GM12878 (cell line): ENCODE results near the gene CBFA2T3. TPM values are rescaled to one million over a fixed set of nuclear protein-coding genes. Genes with fewer than 3 reads are reported as not detected.
A peak's percentile ranks its signal among the peaks of the same experiment; 100 is the strongest.

ENCODE experiments used
- ATAC-seq: fragments of 200-7000 bp; cut with Tn5 transposase; 3 replicates; pipeline ENCODE4 v1.9.1; 2020; ENCODE audit warnings: mild to moderate bottlenecking, moderate library complexity
- BruUV-seq: library from RNA; stranded (reverse); fragments of 400-500 nt; replicated peaks from 2 replicates; lab custom pipeline; 2021; lab: Mats Ljungman, UMichigan
- CTCF ChIA-PET: fragments of 300-600 bp; sonication (Branson Sonifier 250); formaldehyde crosslinking; extraction: SDS; loops from one replicate; lab custom pipeline; 2021; ENCODE audit warnings: inconsistent platforms; lab: Yijun Ruan, JAX
- POLR2A ChIA-PET: fragments of 350-600 bp; formaldehyde crosslinking; extraction: SDS; loops from one replicate; lab custom pipeline; 2021; ENCODE audit warnings: inconsistent platforms; lab: Charles Lee
- RAD21 ChIA-PET: fragments of 300-600 bp; sonication (Branson Sonifier 250); formaldehyde crosslinking; loops from one replicate; lab custom pipeline; 2023; ENCODE audit warnings: antibody characterized with exemption; ENCODE audit not compliant: unreplicated experiment; lab: Charles Lee
- SMC1A ChIA-PET: fragments of 300-600 bp; sonication (Branson Sonifier 250); formaldehyde crosslinking; loops from one replicate; lab custom pipeline; 2023; ENCODE audit not compliant: unreplicated experiment, uncharacterized antibody; lab: Charles Lee
- DNase-seq: peaks from one replicate; pipeline ENCODE4 v3.0.0-alpha.2; 2011; ENCODE audit warnings: low read depth, low spot score
- FAIRE-seq: peaks from 3 replicates; lab custom pipeline; 2011; peaks lifted over from hg19 to GRCh38; lab: Jason Lieb, UNC
- H2AFZ ChIP-seq: 2 replicates; pipeline ENCODE4 v1.6.0; 2011; ENCODE audit warnings: low read depth, low read length, control low read depth; ENCODE audit not compliant: control insufficient read depth
- H3K27ac ChIP-seq: 2 replicates; pipeline ENCODE4 v1.5.1; 2011; ENCODE audit warnings: control low read depth; ENCODE audit not compliant: control insufficient read depth, insufficient read depth
- H3K27me3 ChIP-seq, 2 experiments: replicated peaks in 1 of 2; 2 replicates each; pipeline versions ENCODE4 v1.6.0 to v1.6.1; 2011; ENCODE audit warnings: low read length in 1 of 2; ENCODE audit not compliant: control insufficient read depth in 2 of 2, insufficient read depth in 2 of 2
- H3K36me3 ChIP-seq, 2 experiments: 2 replicates each; pipeline ENCODE4 v1.5.1; 2011; ENCODE audit warnings: low read length in 1 of 2; ENCODE audit not compliant: control insufficient read depth in 2 of 2, insufficient read depth in 2 of 2
- H3K4me1 ChIP-seq: 2 replicates; pipeline ENCODE4 v1.6.1; 2011; ENCODE audit warnings: mild to moderate bottlenecking, low read length, moderate library complexity, mixed read lengths; ENCODE audit not compliant: control insufficient read depth, insufficient read depth
- H3K4me2 ChIP-seq: 2 replicates; pipeline ENCODE4 v1.6.0; 2011; ENCODE audit warnings: control low read depth; ENCODE audit not compliant: control insufficient read depth, insufficient read depth
- H3K4me3 ChIP-seq: fragments of 200-600 bp; sonication (generic); 2 replicates; pipeline ENCODE4 v1.5.1; 2016
- H3K79me2 ChIP-seq: 2 replicates; pipeline ENCODE4 v1.6.0; 2011; ENCODE audit warnings: low read length; ENCODE audit not compliant: control insufficient read depth, insufficient read depth
- H3K9ac ChIP-seq: 2 replicates; pipeline ENCODE4 v1.8.0; 2011; ENCODE audit warnings: low read length, control low read depth, mixed read lengths; ENCODE audit not compliant: control insufficient read depth, insufficient read depth
- H3K9me3 ChIP-seq: replicated peaks from 3 replicates; pipeline ENCODE4 v1.5.1; 2011; ENCODE audit warnings: mild to moderate bottlenecking, low read length; ENCODE audit not compliant: control insufficient read depth, insufficient read depth
- H4K20me1 ChIP-seq: 2 replicates; pipeline ENCODE4 v1.6.0; 2011; ENCODE audit not compliant: control insufficient read depth, insufficient read depth
- E2F8 ChIP-seq: fragments of 450-650 bp; IDR thresholded peaks from 2 replicates; pipeline ENCODE4 v1.6.1; 2018; ENCODE audit warnings: mild to moderate bottlenecking, low read depth, moderate library complexity; ENCODE audit not compliant: partially characterized antibody
- HDAC6 ChIP-seq: fragments of 200-600 bp; sonication (generic); IDR thresholded peaks from one replicate; pipeline ENCODE4 v1.8.0; 2017; ENCODE audit warnings: antibody characterized with exemption; ENCODE audit not compliant: unreplicated experiment
- NR2C1 ChIP-seq: fragments of 450-650 bp; IDR thresholded peaks from 2 replicates; pipeline ENCODE4 v1.6.1; 2017; ENCODE audit warnings: antibody characterized with exemption, mild to moderate bottlenecking, moderate library complexity
- PAX8 ChIP-seq: fragments of 450-650 bp; IDR thresholded peaks from 2 replicates; pipeline ENCODE4 v1.6.1; 2017; ENCODE audit warnings: mild to moderate bottlenecking, moderate library complexity
- SIN3A ChIP-seq: IDR thresholded peaks from 2 replicates; pipeline ENCODE4 v1.6.1; 2012; ENCODE audit warnings: low read depth, low read length, improper control_type of control experiment
- SKIL ChIP-seq: fragments of 450-650 bp; IDR thresholded peaks from 2 replicates; pipeline ENCODE4 v1.6.1; 2017; ENCODE audit warnings: mild to moderate bottlenecking, low read depth, inconsistent platforms; ENCODE audit not compliant: poor library complexity, severe bottlenecking
- SP1 ChIP-seq: IDR thresholded peaks from one replicate; pipeline ENCODE4 v1.6.1; 2011; ENCODE audit warnings: low read depth, low read length
- SRF ChIP-seq, 2 experiments: IDR thresholded peaks; 2 replicates each; pipeline ENCODE4 v1.6.1; 2011; ENCODE audit warnings: low read depth in 2 of 2, low read length in 2 of 2, mild to moderate bottlenecking in 1 of 2, moderate library complexity in 1 of 2
- WGBS: methylation state at CpG from one replicate; pipeline ENCODE4 v1.1.6; 2016; ENCODE audit warnings: low lambda C conversion rate; ENCODE audit not compliant: insufficient replicate concordance, insufficient coverage; ENCODE audit errors: missing lambda C conversion rate; 5-methylcytosine and 5-hydroxymethylcytosine counted together
- in situ Hi-C: fragments of 300-500 bp; cut with MboI; formaldehyde crosslinking; loops from 9 replicates; pipeline ENCODE4 v1.14.3; 2018; ENCODE audit warnings: mixed read lengths
- intact Hi-C: fragments of 100-400 bp; cut with micrococcal nuclease; formaldehyde crosslinking; loops from one replicate; pipeline ENCODE4 v1.14.2; 2022; ENCODE audit not compliant: unreplicated experiment
- polyA plus RNA-seq, 11 experiments: library from polyadenylated mRNA; depleted of rRNA in 4 of 11; unstranded in 6 of 11; stranded (reverse) in 5 of 11; fragments of >200 nt; fragmentation: Nextera tagmentation in 4 of 11; fragmentation: Illumina TruSeq in 1 of 11; extraction: Ambion mirVana in 4 of 11; extraction: Trizol in 1 of 11; gene quantifications; 1 replicate in 1 of 11; 2 replicates in 10 of 11; pipeline versions ENCODE4 v1.2.1 to v1.2.3, GENCODE V29; 2011 to 2016; ENCODE audit warnings: inconsistent platforms in 2 of 11, missing spikeins in 2 of 11, low read depth in 1 of 11
- total RNA-seq, 4 experiments: library from RNA; depleted of rRNA in 3 of 4; stranded (reverse); fragments of >200 nt in 3 of 4; fragmentation: Illumina TruSeq in 1 of 4; extraction: Trizol in 1 of 4; gene quantifications; 2 replicates each; pipeline versions ENCODE4 v1.2.1 to v1.2.3, GENCODE V29; 2013 to 2021

The CBFA2T3 gene
- total and polyA plus RNA-seq, 10 of the 15 experiments (the other 5 are each of a cell fraction or from before 2014, with no cell fraction given), result 0.69 to 42.6 (median 4.5) TPM

- Histone ChIP-seq H3K4me1 (peaks cover 4% of the 10 kb centered on the region), H3K9ac (no peak overlapping the region), H3K27ac (no peak overlapping the region), H3K4me3 (no peak overlapping the region), H3K79me2 (no peaks in the 10 kb centered on the region), H3K9me3 (peaks cover 16% of the 10 kb centered on the region), H2AFZ (no peak overlapping the region), H3K27me3 (0 out of 4 replicates have a peak, but pooled peaks cover 0 to 6% of the 10 kb centered on the region in 2 experiments), H3K4me2 (peak overlapping the region; percentile 30), H4K20me1 (no peaks in the 10 kb centered on the region; the same call in 1 of the 2 replicates), H3K36me3 (no peaks in the 10 kb centered on the region)
- peak; percentile 30; the same call in 2 of the 3 replicates for ATAC-seq
- ChIA-PET SMC1A (no interaction called here), POLR2A (no interaction called here), CTCF (no interaction called here), RAD21 (no interaction called here)
- in situ Hi-C loops, result no loop called here
- intact Hi-C loops, result no loop called here
- no peak for FAIRE-seq
- WGBS, result 76% methylated on average over 34 of the region's 36 CpGs
- BruUV-seq, result no TSS peak
- TF ChIP-seq PAX8, result no peak
- TF ChIP-seq NR2C1, result no peak
- TF ChIP-seq SP1, result no peak
- no peak for TF ChIP-seq SIN3A
- DNase-seq, result no peak
Measured at GRCh38 chr16:89000207-89000959, 23.4 kb upstream of the CBFA2T3 start.

- no peak overlapping the region for H2AFZ ChIP-seq
- WGBS, result 64% methylated on average over 14 of the region's 39 CpGs
- SMC1A ChIA-PET, result no interaction called here
- intact Hi-C loops (no loop called here), in situ Hi-C loops (no loop called here)
- POLR2A ChIA-PET, result no interaction called here
- CTCF ChIA-PET, result no interaction called here
- H4K20me1 ChIP-seq, result no peaks in the 10 kb centered on the region; the same call in 1 of the 2 replicates
- H3K4me3 ChIP-seq, result no peak overlapping the region
- H3K4me2 ChIP-seq, result peak overlapping the region; percentile 30
- ATAC-seq, result peak; percentile 55
- no peak overlapping the region for H3K27ac ChIP-seq
- 0 out of 4 replicates have a peak, but pooled peaks cover 0 to 6% of the 10 kb centered on the region in 2 experiments for H3K27me3 ChIP-seq
- no peaks in the 10 kb centered on the region for H3K36me3 ChIP-seq
- DNase-seq, result no peak
- RAD21 ChIA-PET, result no interaction called here
- no peak for FAIRE-seq
- H3K9me3 ChIP-seq, result peaks cover 16% of the 10 kb centered on the region
- no peaks in the 10 kb centered on the region for H3K79me2 ChIP-seq
- no peak overlapping the region for H3K9ac ChIP-seq
- BruUV-seq, result no TSS peak
- peaks cover 4% of the 10 kb centered on the region for H3K4me1 ChIP-seq
- no peak for TF ChIP-seq HDAC6
- TF ChIP-seq SRF (IDR thresholded peaks at IDR 0.05; ENCODE audit: low read depth in 2 of 2, low read length in 2 of 2), result no peak
- TF ChIP-seq E2F8, result no peak
- no peak for TF ChIP-seq SKIL
Measured at GRCh38 chr16:88999457-89000206, 22.6 kb upstream of the CBFA2T3 start.
